ENCODE results near the gene SGMS1.

GRCh38 chr10:50461123-50461522 lies 162.6 kb downstream of the SGMS1 start:
- TF ChIP-seq CTCF (IDR thresholded peaks at IDR 0.05) (no peak), EP300 (IDR thresholded peaks at IDR 0.05; ENCODE audit: low read depth) (no peak), POLR2AphosphoS5 (IDR thresholded peaks at IDR 0.05) (no peak), POLR2A (IDR thresholded peaks at IDR 0.05) (no peak)

Data from transverse colon (tissue), 4 donors.